Endothelial cell of umbilical vein (primary cell): Measurements from ENCODE around the gene NPTX1. TPM values are rescaled to one million over a fixed set of nuclear protein-coding genes. Genes with fewer than 3 reads are reported as not detected.

Experiments used
- BruUV-seq: library from RNA; stranded (reverse); fragments of 400-500 nt; replicated peaks from 2 replicates; lab custom pipeline; 2021; lab: Mats Ljungman, UMichigan
- CTCF ChIA-PET: fragments of 300-600, 350-600 bp; sonication (Branson Sonifier 250); formaldehyde crosslinking; loops from one replicate; lab custom pipeline; 2021; ENCODE audit warnings: antibody characterized with exemption, inconsistent platforms; lab: Charles Lee
- POLR2A ChIA-PET: fragments of 300-600, 350-600 bp; sonication (Branson Sonifier 250); formaldehyde crosslinking; loops from one replicate; lab custom pipeline; 2021; ENCODE audit warnings: antibody characterized with exemption, inconsistent platforms; lab: Charles Lee
- DNase-seq: peaks from one replicate; pipeline ENCODE4 v3.0.0-alpha.2; 2011; ENCODE audit warnings: low read depth, low spot score
- FAIRE-seq: peaks from 2 replicates; lab custom pipeline; 2011; peaks lifted over from hg19 to GRCh38; lab: Jason Lieb, UNC
- H2AFZ ChIP-seq: 2 replicates; pipeline ENCODE4 v1.6.0; 2012; ENCODE audit warnings: low read depth, low read length, control low read depth, inconsistent platforms
- H3K27ac ChIP-seq: 2 replicates; pipeline ENCODE4 v1.5.1; 2011; ENCODE audit warnings: low read depth, mild to moderate bottlenecking, control low read depth, low read length, moderate library complexity; ENCODE audit not compliant: insufficient read depth
- H3K27me3 ChIP-seq, 2 experiments: 2 replicates each; pipeline versions ENCODE4 v1.6.0 to v1.6.1; 2011; ENCODE audit warnings: low read length in 2 of 2, mixed read lengths in 1 of 2; ENCODE audit not compliant: control insufficient read depth in 2 of 2, insufficient read depth in 2 of 2
- H3K36me3 ChIP-seq, 2 experiments: 2 replicates in 1 of 2; 3 replicates in 1 of 2; pipeline ENCODE4 v1.5.1; 2011; ENCODE audit warnings: low read length in 2 of 2, mild to moderate bottlenecking in 1 of 2, moderate library complexity in 1 of 2; ENCODE audit not compliant: control insufficient read depth in 2 of 2, insufficient read depth in 2 of 2; ENCODE audit errors: extremely low read depth in 1 of 2
- H3K4me1 ChIP-seq: 3 replicates; pipeline ENCODE4 v1.5.1; 2011; ENCODE audit warnings: mild to moderate bottlenecking, low read length; ENCODE audit not compliant: control insufficient read depth, insufficient read depth; ENCODE audit errors: extremely low read depth
- H3K4me2 ChIP-seq: 2 replicates; pipeline ENCODE4 v1.6.1; 2011; ENCODE audit warnings: low read length, control low read depth, mixed read lengths; ENCODE audit not compliant: insufficient read depth
- H3K4me3 ChIP-seq, 3 experiments: fragments of 200-600 bp in 1 of 3; sonication (generic), shearing (Covaris generic) in 1 of 3; replicated peaks in 1 of 3; 2 replicates each; pipeline ENCODE4 v1.5.1; 2011 to 2016; ENCODE audit warnings: control low read depth in 3 of 3, low read length in 3 of 3, mild to moderate bottlenecking in 2 of 3, inconsistent platforms in 1 of 3, low read depth in 1 of 3, moderate library complexity in 1 of 3; ENCODE audit not compliant: insufficient read depth in 1 of 3
- H3K79me2 ChIP-seq: 2 replicates; pipeline ENCODE4 v1.6.0; 2012; ENCODE audit warnings: low read length, inconsistent platforms; ENCODE audit not compliant: control insufficient read depth, insufficient read depth
- H3K9ac ChIP-seq: replicated peaks from 2 replicates; pipeline ENCODE3; 2011; ENCODE audit warnings: low read length, control low read depth; ENCODE audit not compliant: insufficient read depth; ENCODE audit errors: extremely low read depth
- H3K9me1 ChIP-seq: replicated peaks from 3 replicates; pipeline ENCODE4 v1.6.0; 2011; ENCODE audit warnings: mild to moderate bottlenecking, low read length; ENCODE audit not compliant: control insufficient read depth, insufficient read depth; ENCODE audit errors: extremely low read depth
- H3K9me3 ChIP-seq: replicated peaks from 2 replicates; pipeline ENCODE4 v1.5.1; 2012; ENCODE audit warnings: low read length, inconsistent platforms; ENCODE audit not compliant: control insufficient read depth, insufficient read depth
- H4K20me1 ChIP-seq: replicated peaks from 2 replicates; pipeline ENCODE3; 2011; ENCODE audit warnings: mild to moderate bottlenecking, low read length; ENCODE audit not compliant: control insufficient read depth, insufficient read depth; ENCODE audit errors: extremely low read depth
- EZH2 ChIP-seq: IDR thresholded peaks from 2 replicates; pipeline ENCODE4 v1.6.1; 2012; ENCODE audit warnings: borderline replicate concordance, low read depth, mild to moderate bottlenecking, moderate library complexity, low read length, inconsistent platforms; ENCODE audit not compliant: severe bottlenecking
- FOS ChIP-seq: IDR thresholded peaks from 2 replicates; pipeline ENCODE4 v1.6.1; 2011; ENCODE audit warnings: mild to moderate bottlenecking, low read length, moderate library complexity, borderline replicate concordance; ENCODE audit not compliant: insufficient read depth
- GATA2 ChIP-seq: IDR thresholded peaks from 2 replicates; pipeline ENCODE4 v1.7.0; 2011; ENCODE audit warnings: low read depth, mild to moderate bottlenecking, moderate library complexity, mixed read lengths, low read length; ENCODE audit not compliant: insufficient read length, insufficient read depth
- JUN ChIP-seq: IDR thresholded peaks from 2 replicates; pipeline ENCODE4 v1.6.1; 2011; ENCODE audit warnings: borderline replicate concordance, low read depth; ENCODE audit not compliant: insufficient read length, insufficient read depth
- MYC ChIP-seq: IDR thresholded peaks from one replicate; pipeline ENCODE4 v1.6.1; 2011; ENCODE audit warnings: mild to moderate bottlenecking, low read depth, low read length
- POLR2A ChIP-seq: IDR thresholded peaks from 2 replicates; pipeline ENCODE4 v1.6.1; 2012; ENCODE audit warnings: low read depth, mild to moderate bottlenecking, control low read depth, low read length
- POLR2AphosphoS5 ChIP-seq: IDR thresholded peaks from 2 replicates; pipeline ENCODE4 v1.6.1; 2012; ENCODE audit warnings: low read depth, mild to moderate bottlenecking, control low read depth, low read length, moderate library complexity; ENCODE audit not compliant: insufficient read depth
- dilution Hi-C: fragments of 300-500 bp; cut with MboI; formaldehyde crosslinking; loops from one replicate; pipeline ENCODE4 v1.15.0; 2019; ENCODE audit warnings: low sequenced_read_pairs; ENCODE audit not compliant: extremely low pct_ligation_motif_present
- intact Hi-C: fragments of 100-400 bp; cut with micrococcal nuclease; formaldehyde crosslinking; loops from one replicate; pipeline ENCODE4 v1.10.0; 2022
- polyA plus RNA-seq, 4 experiments: library from polyadenylated mRNA; depleted of rRNA in 3 of 4; stranded (reverse) in 3 of 4; unstranded in 1 of 4; fragments of >200 nt; gene quantifications; 2 replicates each; pipeline versions ENCODE4 v1.2.1 to v1.2.3, GENCODE V29; 2011 to 2012; ENCODE audit warnings: missing spikeins in 1 of 4
- total RNA-seq: library from RNA; stranded (reverse); gene quantifications from 2 replicates; pipeline ENCODE4 v1.2.3, GENCODE V29; 2021
- TF ChIP-seq, protein P1 (sequence below): IDR thresholded peaks from 2 replicates; pipeline ENCODE4 v1.6.1; 2011; ENCODE audit not compliant: insufficient read depth, insufficient read length
- TF ChIP-seq, protein P2 (sequence below), 2 donors: IDR thresholded peaks; 1 replicate in 1 of 2; 2 replicates in 1 of 2; pipeline ENCODE4 v1.5.1; 2011; ENCODE audit warnings: low read length in 2 of 2, mild to moderate bottlenecking in 2 of 2, moderate library complexity in 2 of 2, control low read depth in 1 of 2, inconsistent platforms in 1 of 2, low read depth in 1 of 2; ENCODE audit not compliant: insufficient read depth in 1 of 2; ENCODE audit errors: extremely low read depth in 1 of 2

NPTX1 gene
- total and polyA plus RNA-seq, 2 donors (not counting 3 experiments of a cell fraction or from before 2014, with no cell fraction given) = 0.03 TPM; not detected in 1

DNA sequence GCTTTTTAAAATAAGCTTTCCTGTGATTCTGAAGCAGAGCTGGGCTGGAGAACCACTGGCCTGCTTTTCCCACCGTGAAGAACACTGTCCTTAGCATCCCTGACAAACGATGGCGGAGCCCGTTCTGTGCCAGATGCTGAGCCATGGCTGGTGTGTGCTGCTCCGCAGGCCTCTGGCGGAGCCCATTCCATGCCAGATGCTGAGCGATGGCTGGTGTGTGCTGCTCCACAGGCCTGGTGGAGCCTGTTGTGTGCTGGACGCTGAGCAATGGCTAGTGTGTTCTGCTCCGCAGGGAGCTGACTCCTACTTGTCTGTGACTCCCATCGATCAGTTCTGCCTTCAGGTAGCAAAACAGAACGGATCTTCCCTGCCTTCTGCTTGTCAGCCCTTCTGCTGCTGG, 57.2 kb downstream of the NPTX1 start:
- peaks cover 9% of the 10 kb centered on the region for H3K4me1 ChIP-seq
- H3K79me2 ChIP-seq = peaks cover 3% of the 10 kb centered on the region
- H3K9ac ChIP-seq = no peak overlapping the region
- no peak overlapping the region for H2AFZ ChIP-seq
- CTCF ChIA-PET = no interaction called here
- H3K9me3 ChIP-seq = no peaks in the 10 kb centered on the region
- H3K27me3 ChIP-seq = peaks cover 0 to 1% of the 10 kb centered on the region in 2 experiments
- intact Hi-C loops = no loop called here
- no peak overlapping the region for H3K27ac ChIP-seq
- dilution Hi-C loops = no loop called here
- FAIRE-seq (no peak), DNase-seq (no peak)
- H4K20me1 ChIP-seq = no peaks in the 10 kb centered on the region
- TF ChIP-seq JUN (no peak), GATA2 (no peak), FOS (no peak), POLR2A (no peak), POLR2AphosphoS5 (no peak), MYC (no peak), EZH2 (no peak)
- TF ChIP-seq, protein P1, sequence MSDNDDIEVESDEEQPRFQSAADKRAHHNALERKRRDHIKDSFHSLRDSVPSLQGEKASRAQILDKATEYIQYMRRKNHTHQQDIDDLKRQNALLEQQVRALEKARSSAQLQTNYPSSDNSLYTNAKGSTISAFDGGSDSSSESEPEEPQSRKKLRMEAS = no peak
- TF ChIP-seq, protein P2, sequence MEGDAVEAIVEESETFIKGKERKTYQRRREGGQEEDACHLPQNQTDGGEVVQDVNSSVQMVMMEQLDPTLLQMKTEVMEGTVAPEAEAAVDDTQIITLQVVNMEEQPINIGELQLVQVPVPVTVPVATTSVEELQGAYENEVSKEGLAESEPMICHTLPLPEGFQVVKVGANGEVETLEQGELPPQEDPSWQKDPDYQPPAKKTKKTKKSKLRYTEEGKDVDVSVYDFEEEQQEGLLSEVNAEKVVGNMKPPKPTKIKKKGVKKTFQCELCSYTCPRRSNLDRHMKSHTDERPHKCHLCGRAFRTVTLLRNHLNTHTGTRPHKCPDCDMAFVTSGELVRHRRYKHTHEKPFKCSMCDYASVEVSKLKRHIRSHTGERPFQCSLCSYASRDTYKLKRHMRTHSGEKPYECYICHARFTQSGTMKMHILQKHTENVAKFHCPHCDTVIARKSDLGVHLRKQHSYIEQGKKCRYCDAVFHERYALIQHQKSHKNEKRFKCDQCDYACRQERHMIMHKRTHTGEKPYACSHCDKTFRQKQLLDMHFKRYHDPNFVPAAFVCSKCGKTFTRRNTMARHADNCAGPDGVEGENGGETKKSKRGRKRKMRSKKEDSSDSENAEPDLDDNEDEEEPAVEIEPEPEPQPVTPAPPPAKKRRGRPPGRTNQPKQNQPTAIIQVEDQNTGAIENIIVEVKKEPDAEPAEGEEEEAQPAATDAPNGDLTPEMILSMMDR (IDR thresholded peaks at IDR 0.05; ENCODE audit: extremely low read depth in 1 of 2, insufficient read depth in 1 of 2, low read depth in 1 of 2, low read length in 2 of 2) = no peak
- H3K9me1 ChIP-seq = no peaks in the 10 kb centered on the region
- peaks cover 0 to 6% of the 10 kb centered on the region in 2 experiments for H3K36me3 ChIP-seq
- POLR2A ChIA-PET = interaction anchor here (0.7 kb wide), 1 partner anchor 203 kb away, joined by 3 read pairs; no protein-coding TSS in a partner anchor
- no peak overlapping the region for H3K4me3 ChIP-seq
- no peak overlapping the region for H3K4me2 ChIP-seq
- no TSS peak for BruUV-seq
